GM23338 (cell line): ENCODE data around the gene MFSD11. TPM values are rescaled to one million over a fixed set of nuclear protein-coding genes. Genes with fewer than 3 reads are reported as not detected.

ENCODE experiments used
- ATAC-seq: fragments of 200-7000 bp; cut with Tn5 transposase; 3 replicates; pipeline ENCODE4 v1.9.1; 2020
- DNase-seq: peaks from one replicate; pipeline ENCODE4 v3.0.0-alpha.2; 2015; ENCODE audit warnings: low spot score
- H2AFZ ChIP-seq: fragments of 200-600 bp; sonication (generic); 2 replicates; pipeline ENCODE4 v1.8.0; 2016; ENCODE audit warnings: antibody characterized with exemption, mild to moderate bottlenecking, moderate library complexity
- H3F3A ChIP-seq: fragments of 200-600 bp; sonication (generic); replicated peaks from 2 replicates; pipeline ENCODE4 v1.8.0; 2017; ENCODE audit warnings: antibody characterized with exemption, mixed run types, low read depth
- H3K27ac ChIP-seq: fragments of 200-600 bp; sonication (generic); 2 replicates; pipeline ENCODE4 v1.6.1; 2016; ENCODE audit warnings: low read depth
- H3K27me3 ChIP-seq: fragments of 200-600 bp; sonication (generic); 2 replicates; pipeline ENCODE4 v1.8.0; 2016; ENCODE audit warnings: mild to moderate bottlenecking, mixed run types, moderate library complexity; ENCODE audit not compliant: insufficient read depth
- H3K36me3 ChIP-seq: fragments of 200-600 bp; sonication (generic); 2 replicates; pipeline ENCODE4 v1.8.0; 2016; ENCODE audit warnings: mild to moderate bottlenecking; ENCODE audit not compliant: insufficient read depth
- H3K4me1 ChIP-seq: fragments of 200-600 bp; sonication (generic); 2 replicates; pipeline ENCODE4 v1.8.0; 2016; ENCODE audit warnings: mild to moderate bottlenecking, moderate library complexity; ENCODE audit not compliant: insufficient read depth
- H3K4me2 ChIP-seq: fragments of 200-600 bp; sonication (generic); 2 replicates; pipeline ENCODE4 v1.7.1; 2017; ENCODE audit warnings: mixed run types
- H3K4me3 ChIP-seq: fragments of 200-600 bp; sonication (generic); 2 replicates; pipeline ENCODE4 v1.6.1; 2016; ENCODE audit warnings: mixed run types
- H3K79me2 ChIP-seq: fragments of 200-600 bp; sonication (generic); replicated peaks from 2 replicates; pipeline ENCODE4 v1.8.0; 2017; ENCODE audit warnings: mild to moderate bottlenecking; ENCODE audit not compliant: insufficient read depth
- H3K9me2 ChIP-seq: fragments of 200-600 bp; sonication (generic); 2 replicates; pipeline ENCODE4 v1.8.0; 2017; ENCODE audit not compliant: insufficient read depth
- H4K20me1 ChIP-seq: fragments of 200-600 bp; sonication (generic); replicated peaks from 2 replicates; pipeline ENCODE4 v1.8.0; 2017; ENCODE audit warnings: mild to moderate bottlenecking; ENCODE audit not compliant: insufficient read depth
- H3K27ac Mint-ChIP-seq: 2 replicates; pipeline ENCODE4 v1.8.0; 2020; ENCODE audit warnings: inconsistent platforms, mild to moderate bottlenecking, moderate library complexity, mixed read lengths
- H3K27me3 Mint-ChIP-seq: 3 replicates; pipeline ENCODE4 v1.8.0; 2022; ENCODE audit warnings: low read depth, mild to moderate bottlenecking, moderate library complexity, mixed read lengths, inconsistent platforms; ENCODE audit not compliant: insufficient read depth, poor library complexity
- H3K36me3 Mint-ChIP-seq: 3 replicates; pipeline ENCODE4 v1.8.0; 2021; ENCODE audit warnings: low read depth, mild to moderate bottlenecking, inconsistent platforms, moderate library complexity, mixed read lengths
- H3K4me1 Mint-ChIP-seq: 3 replicates; pipeline ENCODE4 v1.8.0; 2020; ENCODE audit warnings: mild to moderate bottlenecking, inconsistent platforms, mixed read lengths
- H3K4me3 Mint-ChIP-seq: 3 replicates; pipeline ENCODE4 v1.8.0; 2021; ENCODE audit warnings: moderate library complexity, mild to moderate bottlenecking, inconsistent platforms, mixed read lengths
- H3K9me3 Mint-ChIP-seq: 3 replicates; pipeline ENCODE4 v1.8.0; 2020; ENCODE audit warnings: moderate library complexity, mild to moderate bottlenecking, inconsistent platforms, mixed read lengths
- CREB1 ChIP-seq: fragments of 250-450 bp; sonication (Bioruptor Pico); IDR thresholded peaks from 2 replicates; pipeline ENCODE4 v1.5.0; 2020; ENCODE audit warnings: low read depth, mild to moderate bottlenecking, moderate library complexity
- ETS1 ChIP-seq: IDR thresholded peaks from 2 replicates; pipeline ENCODE4 v1.6.1; 2016; ENCODE audit warnings: antibody characterized with exemption
- EZH2 ChIP-seq: fragments of 200-600 bp; sonication (generic); IDR thresholded peaks from one replicate; pipeline ENCODE4 v1.8.0; 2017; ENCODE audit warnings: antibody characterized with exemption, mild to moderate bottlenecking, low read depth; ENCODE audit not compliant: unreplicated experiment
- EZH2phosphoT487 ChIP-seq: fragments of 200-600 bp; sonication (generic); IDR thresholded peaks from one replicate; pipeline ENCODE4 v1.8.1; 2018; ENCODE audit warnings: antibody characterized with exemption; ENCODE audit not compliant: unreplicated experiment
- JUNB ChIP-seq: IDR thresholded peaks from one replicate; pipeline ENCODE4 v1.6.1; 2016; ENCODE audit warnings: antibody characterized with exemption; ENCODE audit not compliant: unreplicated experiment
- NANOG ChIP-seq: IDR thresholded peaks from 2 replicates; pipeline ENCODE4 v1.6.1; 2016; ENCODE audit warnings: antibody characterized with exemption, borderline replicate concordance
- POLR2AphosphoS5 ChIP-seq: IDR thresholded peaks from 2 replicates; pipeline ENCODE4 v1.6.1; 2016; ENCODE audit warnings: antibody characterized with exemption, low read depth
- STAT1 ChIP-seq: IDR thresholded peaks from one replicate; pipeline ENCODE4 v1.6.1; 2016; ENCODE audit warnings: antibody characterized with exemption; ENCODE audit not compliant: unreplicated experiment
- ZNF114 ChIP-seq: fragments of 250-450 bp; sonication (Bioruptor Pico); IDR thresholded peaks from 2 replicates; pipeline ENCODE4 v1.5.0; 2020; ENCODE audit warnings: mild to moderate bottlenecking, moderate library complexity
- ZNF331 ChIP-seq: fragments of 250-450 bp; sonication (Bioruptor Pico); IDR thresholded peaks from 2 replicates; pipeline ENCODE4 v1.5.0; 2020; ENCODE audit warnings: low read depth, mild to moderate bottlenecking, moderate library complexity
- polyA plus RNA-seq: library from polyadenylated mRNA; unstranded; fragments of >200 nt; fragmentation: Nextera tagmentation; extraction: Ambion mirVana; gene quantifications from 2 replicates; pipeline ENCODE4 v1.2.1, GENCODE V29; 2016
- total RNA-seq: library from RNA; depleted of rRNA; stranded (reverse); fragments of >200 nt; shearing (Covaris generic); gene quantifications from 2 replicates; pipeline ENCODE4 v1.2.3, GENCODE V29; 2014
- TF ChIP-seq, protein P1 (sequence below), 2 experiments: fragments of 200-600 bp in 1 of 2; sonication (generic) in 1 of 2; conservative IDR thresholded peaks; 2 replicates each; pipeline versions ENCODE4 v1.5.1 to v1.6.1; 2016 to 2017; ENCODE audit warnings: antibody characterized with exemption in 2 of 2, low read depth in 2 of 2, mild to moderate bottlenecking in 2 of 2, moderate library complexity in 1 of 2
- TF ChIP-seq, protein P2 (sequence below): IDR thresholded peaks from one replicate; pipeline ENCODE4 v1.6.1; 2018; ENCODE audit warnings: antibody characterized with exemption; ENCODE audit not compliant: unreplicated experiment
- TF ChIP-seq, protein P3 (sequence below): fragments of 250-450 bp; sonication (Bioruptor Pico); IDR thresholded peaks from 2 replicates; pipeline ENCODE4 v1.5.0; 2020; ENCODE audit warnings: mild to moderate bottlenecking, moderate library complexity

The MFSD11 gene
- total and polyA plus RNA-seq, 2 experiments from 2014 or later, result 10.2 to 35.3 TPM

DNA sequence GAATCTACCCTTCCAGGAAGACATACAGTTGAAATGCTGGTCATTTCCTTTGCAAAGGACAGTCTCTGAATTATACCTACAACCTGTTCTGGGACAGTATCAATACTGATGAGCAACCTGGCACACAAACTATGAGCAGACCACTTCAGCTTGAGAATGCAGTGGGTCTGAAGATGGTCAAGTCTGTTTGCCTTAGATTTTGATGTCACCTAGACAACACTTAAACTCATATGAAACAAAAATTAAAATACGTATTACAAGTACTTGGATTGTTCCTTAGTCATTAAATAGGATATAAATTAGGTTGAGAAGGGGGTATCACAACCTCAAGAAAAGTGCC, 4.3 kb upstream of the MFSD11 start:
- H3K9me3 Mint-ChIP-seq, result peaks cover 9% of the 10 kb centered on the region; the same call in 2 of the 3 replicates
- Histone ChIP-seq H3K79me2 (peaks cover 63% of the 10 kb centered on the region), H2AFZ (no peak overlapping the region), H4K20me1 (peaks cover 38% of the 10 kb centered on the region), H3K27me3 (no peaks in the 10 kb centered on the region), H3K4me1 (peaks cover 8% of the 10 kb centered on the region; the same call in 1 of the 2 replicates), H3K36me3 (peaks cover 37% of the 10 kb centered on the region), H3K4me2 (peak overlapping the region; percentile 99), H3K4me3 (peak overlapping the region; percentile 97), H3K27ac (0 out of 2 replicates have a peak overlapping the region, but pooled peaks have one; percentile 1), H3K9me2 (no peaks in the 10 kb centered on the region), H3F3A (peaks cover 48% of the 10 kb centered on the region)
- H3K27ac Mint-ChIP-seq, result peak overlapping the region; percentile 83; the same call in 1 of the 2 replicates
- H3K27me3 Mint-ChIP-seq, result peaks cover 25% of the 10 kb centered on the region
- TF ChIP-seq CREB1 (CRISPR knock-in tag), result no peak
- no peak for TF ChIP-seq JUNB
- TF ChIP-seq EZH2phosphoT487, result no peak
- no peak for TF ChIP-seq POLR2AphosphoS5
- TF ChIP-seq STAT1, result no peak
- TF ChIP-seq, protein P1, sequence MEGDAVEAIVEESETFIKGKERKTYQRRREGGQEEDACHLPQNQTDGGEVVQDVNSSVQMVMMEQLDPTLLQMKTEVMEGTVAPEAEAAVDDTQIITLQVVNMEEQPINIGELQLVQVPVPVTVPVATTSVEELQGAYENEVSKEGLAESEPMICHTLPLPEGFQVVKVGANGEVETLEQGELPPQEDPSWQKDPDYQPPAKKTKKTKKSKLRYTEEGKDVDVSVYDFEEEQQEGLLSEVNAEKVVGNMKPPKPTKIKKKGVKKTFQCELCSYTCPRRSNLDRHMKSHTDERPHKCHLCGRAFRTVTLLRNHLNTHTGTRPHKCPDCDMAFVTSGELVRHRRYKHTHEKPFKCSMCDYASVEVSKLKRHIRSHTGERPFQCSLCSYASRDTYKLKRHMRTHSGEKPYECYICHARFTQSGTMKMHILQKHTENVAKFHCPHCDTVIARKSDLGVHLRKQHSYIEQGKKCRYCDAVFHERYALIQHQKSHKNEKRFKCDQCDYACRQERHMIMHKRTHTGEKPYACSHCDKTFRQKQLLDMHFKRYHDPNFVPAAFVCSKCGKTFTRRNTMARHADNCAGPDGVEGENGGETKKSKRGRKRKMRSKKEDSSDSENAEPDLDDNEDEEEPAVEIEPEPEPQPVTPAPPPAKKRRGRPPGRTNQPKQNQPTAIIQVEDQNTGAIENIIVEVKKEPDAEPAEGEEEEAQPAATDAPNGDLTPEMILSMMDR (conservative IDR thresholded peaks at IDR 0.05; ENCODE audit: low read depth in 2 of 2), result no peak
- TF ChIP-seq EZH2, result no peak
- no peak for TF ChIP-seq ETS1
- TF ChIP-seq NANOG, result no peak
- TF ChIP-seq, protein P2, sequence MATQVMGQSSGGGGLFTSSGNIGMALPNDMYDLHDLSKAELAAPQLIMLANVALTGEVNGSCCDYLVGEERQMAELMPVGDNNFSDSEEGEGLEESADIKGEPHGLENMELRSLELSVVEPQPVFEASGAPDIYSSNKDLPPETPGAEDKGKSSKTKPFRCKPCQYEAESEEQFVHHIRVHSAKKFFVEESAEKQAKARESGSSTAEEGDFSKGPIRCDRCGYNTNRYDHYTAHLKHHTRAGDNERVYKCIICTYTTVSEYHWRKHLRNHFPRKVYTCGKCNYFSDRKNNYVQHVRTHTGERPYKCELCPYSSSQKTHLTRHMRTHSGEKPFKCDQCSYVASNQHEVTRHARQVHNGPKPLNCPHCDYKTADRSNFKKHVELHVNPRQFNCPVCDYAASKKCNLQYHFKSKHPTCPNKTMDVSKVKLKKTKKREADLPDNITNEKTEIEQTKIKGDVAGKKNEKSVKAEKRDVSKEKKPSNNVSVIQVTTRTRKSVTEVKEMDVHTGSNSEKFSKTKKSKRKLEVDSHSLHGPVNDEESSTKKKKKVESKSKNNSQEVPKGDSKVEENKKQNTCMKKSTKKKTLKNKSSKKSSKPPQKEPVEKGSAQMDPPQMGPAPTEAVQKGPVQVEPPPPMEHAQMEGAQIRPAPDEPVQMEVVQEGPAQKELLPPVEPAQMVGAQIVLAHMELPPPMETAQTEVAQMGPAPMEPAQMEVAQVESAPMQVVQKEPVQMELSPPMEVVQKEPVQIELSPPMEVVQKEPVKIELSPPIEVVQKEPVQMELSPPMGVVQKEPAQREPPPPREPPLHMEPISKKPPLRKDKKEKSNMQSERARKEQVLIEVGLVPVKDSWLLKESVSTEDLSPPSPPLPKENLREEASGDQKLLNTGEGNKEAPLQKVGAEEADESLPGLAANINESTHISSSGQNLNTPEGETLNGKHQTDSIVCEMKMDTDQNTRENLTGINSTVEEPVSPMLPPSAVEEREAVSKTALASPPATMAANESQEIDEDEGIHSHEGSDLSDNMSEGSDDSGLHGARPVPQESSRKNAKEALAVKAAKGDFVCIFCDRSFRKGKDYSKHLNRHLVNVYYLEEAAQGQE, result no peak
- TF ChIP-seq ZNF331 (CRISPR knock-in tag), result no peak
- no peak for TF ChIP-seq ZNF114 (CRISPR knock-in tag)
- TF ChIP-seq, protein P3, sequence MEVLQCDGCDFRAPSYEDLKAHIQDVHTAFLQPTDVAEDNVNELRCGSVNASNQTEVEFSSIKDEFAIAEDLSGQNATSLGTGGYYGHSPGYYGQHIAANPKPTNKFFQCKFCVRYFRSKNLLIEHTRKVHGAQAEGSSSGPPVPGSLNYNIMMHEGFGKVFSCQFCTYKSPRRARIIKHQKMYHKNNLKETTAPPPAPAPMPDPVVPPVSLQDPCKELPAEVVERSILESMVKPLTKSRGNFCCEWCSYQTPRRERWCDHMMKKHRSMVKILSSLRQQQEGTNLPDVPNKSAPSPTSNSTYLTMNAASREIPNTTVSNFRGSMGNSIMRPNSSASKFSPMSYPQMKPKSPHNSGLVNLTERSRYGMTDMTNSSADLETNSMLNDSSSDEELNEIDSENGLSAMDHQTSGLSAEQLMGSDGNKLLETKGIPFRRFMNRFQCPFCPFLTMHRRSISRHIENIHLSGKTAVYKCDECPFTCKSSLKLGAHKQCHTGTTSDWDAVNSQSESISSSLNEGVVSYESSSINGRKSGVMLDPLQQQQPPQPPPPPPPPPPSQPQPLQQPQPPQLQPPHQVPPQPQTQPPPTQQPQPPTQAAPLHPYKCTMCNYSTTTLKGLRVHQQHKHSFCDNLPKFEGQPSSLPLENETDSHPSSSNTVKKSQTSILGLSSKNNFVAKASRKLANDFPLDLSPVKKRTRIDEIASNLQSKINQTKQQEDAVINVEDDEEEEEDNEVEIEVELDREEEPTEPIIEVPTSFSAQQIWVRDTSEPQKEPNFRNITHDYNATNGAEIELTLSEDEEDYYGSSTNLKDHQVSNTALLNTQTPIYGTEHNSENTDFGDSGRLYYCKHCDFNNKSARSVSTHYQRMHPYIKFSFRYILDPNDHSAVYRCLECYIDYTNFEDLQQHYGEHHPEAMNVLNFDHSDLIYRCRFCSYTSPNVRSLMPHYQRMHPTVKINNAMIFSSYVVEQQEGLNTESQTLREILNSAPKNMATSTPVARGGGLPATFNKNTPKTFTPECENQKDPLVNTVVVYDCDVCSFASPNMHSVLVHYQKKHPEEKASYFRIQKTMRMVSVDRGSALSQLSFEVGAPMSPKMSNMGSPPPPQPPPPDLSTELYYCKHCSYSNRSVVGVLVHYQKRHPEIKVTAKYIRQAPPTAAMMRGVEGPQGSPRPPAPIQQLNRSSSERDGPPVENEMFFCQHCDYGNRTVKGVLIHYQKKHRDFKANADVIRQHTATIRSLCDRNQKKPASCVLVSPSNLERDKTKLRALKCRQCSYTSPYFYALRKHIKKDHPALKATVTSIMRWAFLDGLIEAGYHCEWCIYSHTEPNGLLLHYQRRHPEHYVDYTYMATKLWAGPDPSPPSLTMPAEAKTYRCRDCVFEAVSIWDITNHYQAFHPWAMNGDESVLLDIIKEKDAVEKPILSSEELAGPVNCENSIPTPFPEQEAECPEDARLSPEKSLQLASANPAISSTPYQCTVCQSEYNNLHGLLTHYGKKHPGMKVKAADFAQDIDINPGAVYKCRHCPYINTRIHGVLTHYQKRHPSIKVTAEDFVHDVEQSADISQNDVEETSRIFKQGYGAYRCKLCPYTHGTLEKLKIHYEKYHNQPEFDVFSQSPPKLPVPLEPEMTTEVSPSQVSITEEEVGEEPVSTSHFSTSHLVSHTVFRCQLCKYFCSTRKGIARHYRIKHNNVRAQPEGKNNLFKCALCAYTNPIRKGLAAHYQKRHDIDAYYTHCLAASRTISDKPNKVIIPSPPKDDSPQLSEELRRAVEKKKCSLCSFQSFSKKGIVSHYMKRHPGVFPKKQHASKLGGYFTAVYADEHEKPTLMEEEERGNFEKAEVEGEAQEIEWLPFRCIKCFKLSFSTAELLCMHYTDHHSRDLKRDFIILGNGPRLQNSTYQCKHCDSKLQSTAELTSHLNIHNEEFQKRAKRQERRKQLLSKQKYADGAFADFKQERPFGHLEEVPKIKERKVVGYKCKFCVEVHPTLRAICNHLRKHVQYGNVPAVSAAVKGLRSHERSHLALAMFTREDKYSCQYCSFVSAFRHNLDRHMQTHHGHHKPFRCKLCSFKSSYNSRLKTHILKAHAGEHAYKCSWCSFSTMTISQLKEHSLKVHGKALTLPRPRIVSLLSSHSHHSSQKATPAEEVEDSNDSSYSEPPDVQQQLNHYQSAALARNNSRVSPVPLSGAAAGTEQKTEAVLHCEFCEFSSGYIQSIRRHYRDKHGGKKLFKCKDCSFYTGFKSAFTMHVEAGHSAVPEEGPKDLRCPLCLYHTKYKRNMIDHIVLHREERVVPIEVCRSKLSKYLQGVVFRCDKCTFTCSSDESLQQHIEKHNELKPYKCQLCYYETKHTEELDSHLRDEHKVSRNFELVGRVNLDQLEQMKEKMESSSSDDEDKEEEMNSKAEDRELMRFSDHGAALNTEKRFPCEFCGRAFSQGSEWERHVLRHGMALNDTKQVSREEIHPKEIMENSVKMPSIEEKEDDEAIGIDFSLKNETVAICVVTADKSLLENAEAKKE (CRISPR knock-in tag), result no peak
- peaks cover 23% of the 10 kb centered on the region for H3K4me1 Mint-ChIP-seq
- H3K4me3 Mint-ChIP-seq, result peak overlapping the region; percentile 99
- DNase-seq (no peak), ATAC-seq (no peak)
- peaks cover 73% of the 10 kb centered on the region for H3K36me3 Mint-ChIP-seq
